HCT116 (cell line): Measurements from ENCODE around the gene PHKG2. TPM values are rescaled to one million over a fixed set of nuclear protein-coding genes. Genes with fewer than 3 reads are reported as not detected.

Source experiments
- ATAC-seq: fragments of 200-7000 bp; cut with Tn5 transposase; 2 replicates; pipeline ENCODE4 v1.9.1; 2020; ENCODE audit warnings: mild to moderate bottlenecking, moderate library complexity
- BruUV-seq: library from RNA; stranded (reverse); fragments of 400-500 nt; replicated peaks from 2 replicates; lab custom pipeline; 2021; lab: Mats Ljungman, UMichigan
- CTCF ChIA-PET: fragments of 300-600 bp; sonication (Branson Sonifier 250); formaldehyde crosslinking; loops from one replicate; lab custom pipeline; 2021; ENCODE audit warnings: antibody characterized with exemption; lab: Charles Lee
- POLR2A ChIA-PET: fragments of 300-600, 350-600 bp; sonication (Branson Sonifier 250); formaldehyde crosslinking; loops from one replicate; lab custom pipeline; 2021; ENCODE audit warnings: antibody characterized with exemption; lab: Charles Lee
- RAD21 ChIA-PET, 2 experiments: fragments of 300-600 bp; sonication (Branson Sonifier 250); formaldehyde crosslinking; loops; one replicate each; lab custom pipeline; 2023; ENCODE audit warnings: low total read pairs in 2 of 2; ENCODE audit not compliant: uncharacterized antibody in 2 of 2, unreplicated experiment in 2 of 2, low non-redundant PET in 1 of 2; lab: Charles Lee
- DNase-seq: peaks from one replicate; pipeline ENCODE4 v3.0.0-alpha.2; 2010; ENCODE audit warnings: low read depth, low spot score
- H2AFZ ChIP-seq: fragments of 200-600 bp; shearing (Covaris generic), sonication (generic); 2 replicates; pipeline ENCODE4 v1.6.1; 2017; ENCODE audit warnings: low read depth, mixed run types, mixed read lengths, antibody characterized with exemption, low read length; ENCODE audit not compliant: poor library complexity, severe bottlenecking
- H3K27ac ChIP-seq: 2 replicates; pipeline ENCODE4 v1.5.1; 2012; ENCODE audit warnings: low read depth, low read length
- H3K27me3 ChIP-seq: fragments of 200-600 bp; sonication (generic); 2 replicates; pipeline ENCODE4 v1.6.1; 2016; ENCODE audit warnings: mixed run types, low read length, mixed read lengths; ENCODE audit not compliant: insufficient read depth
- H3K36me3 ChIP-seq, 2 experiments: fragments of 200-500 bp in 1 of 2; fragments of 200-600 bp in 1 of 2; sonication (Bioruptor generic) in 1 of 2; sonication (generic) in 1 of 2; 2 replicates each; pipeline versions ENCODE4 v1.5.1 to v1.6.1; 2014 to 2016; ENCODE audit warnings: low read length in 2 of 2, inconsistent platforms in 1 of 2, mixed read lengths in 1 of 2, mixed run types in 1 of 2; ENCODE audit not compliant: insufficient read depth in 2 of 2, control insufficient read depth in 1 of 2
- H3K4me1 ChIP-seq, 2 experiments: fragments of 200-600 bp in 1 of 2; sonication (generic) in 1 of 2; 2 replicates each; pipeline versions ENCODE4 v1.5.1 to v1.6.1; 2012 to 2017; ENCODE audit warnings: low read length in 2 of 2, inconsistent platforms in 1 of 2, mild to moderate bottlenecking in 1 of 2, mixed read lengths in 1 of 2, mixed run types in 1 of 2, moderate library complexity in 1 of 2; ENCODE audit not compliant: insufficient read depth in 2 of 2, control insufficient read depth in 1 of 2
- H3K4me2 ChIP-seq: fragments of 200-600 bp; sonication (generic); 2 replicates; pipeline ENCODE4 v1.6.1; 2017; ENCODE audit warnings: mixed run types, low read length, mixed read lengths
- H3K4me3 ChIP-seq, 2 experiments: fragments of 200-600 bp in 1 of 2; sonication (generic) in 1 of 2; replicated peaks in 1 of 2; 2 replicates each; pipeline ENCODE4 v1.5.1; 2011 to 2016; ENCODE audit warnings: low read length in 2 of 2, control low read depth in 1 of 2, low read depth in 1 of 2, mild to moderate bottlenecking in 1 of 2, mixed read lengths in 1 of 2, mixed run types in 1 of 2
- H3K79me2 ChIP-seq: fragments of 200-600 bp; sonication (generic); 2 replicates; pipeline ENCODE4 v1.6.1; 2017; ENCODE audit warnings: mild to moderate bottlenecking, mixed run types, low read length, moderate library complexity, mixed read lengths; ENCODE audit not compliant: insufficient read depth
- H3K9ac ChIP-seq: fragments of 200-600 bp; sonication (generic); 2 replicates; pipeline ENCODE4 v1.6.1; 2016; ENCODE audit warnings: low read length, mixed read lengths
- H3K9me2 ChIP-seq: fragments of 200-600 bp; sonication (generic), shearing (Covaris generic); 2 replicates; pipeline ENCODE4 v1.6.1; 2017; ENCODE audit warnings: mixed run types, mild to moderate bottlenecking, moderate library complexity; ENCODE audit not compliant: insufficient read depth
- H3K9me3 ChIP-seq, 2 experiments: fragments of 200-500 bp in 1 of 2; fragments of 200-600 bp in 1 of 2; sonication (Bioruptor generic) in 1 of 2; sonication (generic) in 1 of 2; 2 replicates each; pipeline ENCODE4 v1.6.1; 2014 to 2017; ENCODE audit warnings: low read length in 2 of 2, mixed read lengths in 2 of 2, inconsistent platforms in 1 of 2, low read depth in 1 of 2, mild to moderate bottlenecking in 1 of 2, mixed run types in 1 of 2, moderate library complexity in 1 of 2; ENCODE audit not compliant: control insufficient read depth in 1 of 2, insufficient read depth in 1 of 2
- H4K20me1 ChIP-seq: fragments of 200-600 bp; sonication (generic), shearing (Covaris generic); 2 replicates; pipeline ENCODE4 v1.6.1; 2017; ENCODE audit warnings: mixed run types, mild to moderate bottlenecking, moderate library complexity; ENCODE audit not compliant: insufficient read depth
- CBX3 ChIP-seq: IDR thresholded peaks from 2 replicates; pipeline ENCODE4 v1.6.1; 2012; ENCODE audit warnings: low read depth
- CEBPB ChIP-seq: IDR thresholded peaks from 2 replicates; pipeline ENCODE4 v1.6.1; 2012; ENCODE audit warnings: low read depth
- ELF1 ChIP-seq: IDR thresholded peaks from 2 replicates; pipeline ENCODE4 v1.6.1; 2012; ENCODE audit warnings: low read depth, borderline replicate concordance
- EZH2 ChIP-seq: fragments of 200-600 bp; sonication (generic); IDR thresholded peaks from 2 replicates; pipeline ENCODE4 v1.6.1; 2017; ENCODE audit warnings: antibody characterized with exemption, mixed run types
- EZH2phosphoT487 ChIP-seq: fragments of 200-600 bp; IDR thresholded peaks from 2 replicates; pipeline ENCODE4 v1.6.1; 2018; ENCODE audit warnings: antibody characterized with exemption, borderline replicate concordance
- JUND ChIP-seq: IDR thresholded peaks from 2 replicates; pipeline ENCODE4 v1.6.1; 2012
- POLR2A ChIP-seq: IDR thresholded peaks from 2 replicates; pipeline ENCODE4 v1.7.0; 2011; ENCODE audit warnings: borderline replicate concordance; ENCODE audit not compliant: insufficient read depth, insufficient read length; ENCODE audit errors: extremely low read depth
- RAD21 ChIP-seq: IDR thresholded peaks from 2 replicates; pipeline ENCODE4 v1.6.1; 2012; ENCODE audit warnings: low read depth, mild to moderate bottlenecking
- SP1 ChIP-seq: IDR thresholded peaks from 2 replicates; pipeline ENCODE4 v1.6.1; 2012; ENCODE audit warnings: low read depth
- SRF ChIP-seq: IDR thresholded peaks from 2 replicates; pipeline ENCODE4 v1.6.1; 2012; ENCODE audit warnings: low read depth
- TCF7L2 ChIP-seq: IDR thresholded peaks from 2 replicates; pipeline ENCODE4 v1.7.0; 2011; ENCODE audit warnings: borderline replicate concordance, inconsistent platforms; ENCODE audit not compliant: insufficient read depth, insufficient read length; ENCODE audit errors: extremely low read depth
- YY1 ChIP-seq: IDR thresholded peaks from 2 replicates; pipeline ENCODE4 v1.6.1; 2011; ENCODE audit warnings: low read length, low read depth, moderate library complexity, mild to moderate bottlenecking; ENCODE audit not compliant: insufficient replicate concordance; ENCODE audit errors: extremely low read depth
- ZFX ChIP-seq: fragments of 450-650 bp; IDR thresholded peaks from 2 replicates; pipeline ENCODE4 v1.6.1; 2017
- ZNF274 ChIP-seq: fragments of 200-500 bp; sonication (Bioruptor generic); IDR thresholded peaks from 2 replicates; pipeline ENCODE4 v1.6.1; 2014; ENCODE audit warnings: mild to moderate bottlenecking, low read depth, low read length, inconsistent platforms
- intact Hi-C: fragments of 100-400 bp; cut with micrococcal nuclease; formaldehyde crosslinking; loops from 2 replicates; pipeline ENCODE4 v1.10.0; 2022
- total RNA-seq: library from RNA; stranded (reverse); gene quantifications from one replicate; pipeline ENCODE4 v1.2.1, GENCODE V29; 2021; ENCODE audit not compliant: unreplicated experiment
- TF ChIP-seq, protein P1 (sequence below): IDR thresholded peaks from 2 replicates; pipeline ENCODE4 v1.6.1; 2012; ENCODE audit warnings: low read depth
- TF ChIP-seq, protein P2 (sequence below): IDR thresholded peaks from 2 replicates; pipeline ENCODE4 v1.6.1; 2012
- TF ChIP-seq, protein P3 (sequence below): IDR thresholded peaks from 2 replicates; pipeline ENCODE4 v1.6.1; 2012
- TF ChIP-seq, protein P4 (sequence below): IDR thresholded peaks from 2 replicates; pipeline ENCODE4 v1.6.1; 2011; ENCODE audit warnings: mild to moderate bottlenecking, low read length, moderate library complexity; ENCODE audit not compliant: insufficient replicate concordance; ENCODE audit errors: extremely low read depth

PHKG2 gene
- total RNA-seq, 1 experiment from 2014 or later, result 32.6 TPM

DNA sequence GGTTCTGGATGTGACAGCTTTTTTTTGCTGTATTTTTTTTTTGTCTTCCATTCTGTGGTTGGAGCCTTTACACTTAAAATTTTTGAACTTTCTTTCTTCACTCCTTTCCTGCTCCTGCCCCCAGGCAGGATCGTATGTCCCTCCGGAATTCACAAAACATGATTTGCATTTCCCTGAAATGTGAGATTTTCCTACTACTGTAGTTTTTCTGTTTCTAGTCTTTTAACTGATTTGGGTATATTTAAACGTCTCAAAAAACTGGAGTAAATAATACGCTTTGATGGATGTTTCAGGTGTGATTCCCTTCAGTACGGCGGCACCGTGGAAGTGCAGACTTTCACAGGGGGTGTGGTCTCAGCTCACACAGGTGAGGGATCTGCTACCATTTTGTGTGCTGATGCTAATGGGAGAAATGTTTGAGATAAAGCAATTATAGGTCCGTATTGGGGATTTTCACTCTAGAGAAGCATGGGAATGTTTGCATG is 48.6 kb upstream of the PHKG2 start:
- Histone ChIP-seq H3K27me3 (no peaks in the 10 kb centered on the region), H3K4me1 (peaks cover 11 to 22% of the 10 kb centered on the region in 2 experiments), H3K4me3 (peak overlapping the region; percentile 94 to 95), H4K20me1 (no peaks in the 10 kb centered on the region), H3K4me2 (peak overlapping the region; percentile 94), H3K27ac (peak overlapping the region; percentile 100), H3K9me3 (no peaks in the 10 kb centered on the region), H2AFZ (no peak overlapping the region), H3K36me3 (peaks cover 20 to 38% of the 10 kb centered on the region in 2 experiments), H3K9me2 (no peaks in the 10 kb centered on the region), H3K9ac (peak overlapping the region; percentile 100), H3K79me2 (peaks cover 51% of the 10 kb centered on the region)
- intact Hi-C loops, result loop anchor here (2.0 kb wide), 2 partner anchors 41 kb away; partner anchors contain the start of gene FBRS
- ChIA-PET CTCF (no interaction called here), POLR2A (no interaction called here), RAD21 (no interaction called here)
- ATAC-seq, result no peak
- no TSS peak for BruUV-seq
- DNase-seq, result no peak
- TF ChIP-seq SP1 (no peak), JUND (no peak), YY1 (no peak), TCF7L2 (no peak), EZH2 (no peak), CEBPB (no peak), POLR2A (no peak), EZH2phosphoT487 (no peak), SRF (no peak), ZFX (no peak), ZNF274 (no peak), ELF1 (no peak), RAD21 (no peak), CBX3 (no peak)
- TF ChIP-seq, protein P1, sequence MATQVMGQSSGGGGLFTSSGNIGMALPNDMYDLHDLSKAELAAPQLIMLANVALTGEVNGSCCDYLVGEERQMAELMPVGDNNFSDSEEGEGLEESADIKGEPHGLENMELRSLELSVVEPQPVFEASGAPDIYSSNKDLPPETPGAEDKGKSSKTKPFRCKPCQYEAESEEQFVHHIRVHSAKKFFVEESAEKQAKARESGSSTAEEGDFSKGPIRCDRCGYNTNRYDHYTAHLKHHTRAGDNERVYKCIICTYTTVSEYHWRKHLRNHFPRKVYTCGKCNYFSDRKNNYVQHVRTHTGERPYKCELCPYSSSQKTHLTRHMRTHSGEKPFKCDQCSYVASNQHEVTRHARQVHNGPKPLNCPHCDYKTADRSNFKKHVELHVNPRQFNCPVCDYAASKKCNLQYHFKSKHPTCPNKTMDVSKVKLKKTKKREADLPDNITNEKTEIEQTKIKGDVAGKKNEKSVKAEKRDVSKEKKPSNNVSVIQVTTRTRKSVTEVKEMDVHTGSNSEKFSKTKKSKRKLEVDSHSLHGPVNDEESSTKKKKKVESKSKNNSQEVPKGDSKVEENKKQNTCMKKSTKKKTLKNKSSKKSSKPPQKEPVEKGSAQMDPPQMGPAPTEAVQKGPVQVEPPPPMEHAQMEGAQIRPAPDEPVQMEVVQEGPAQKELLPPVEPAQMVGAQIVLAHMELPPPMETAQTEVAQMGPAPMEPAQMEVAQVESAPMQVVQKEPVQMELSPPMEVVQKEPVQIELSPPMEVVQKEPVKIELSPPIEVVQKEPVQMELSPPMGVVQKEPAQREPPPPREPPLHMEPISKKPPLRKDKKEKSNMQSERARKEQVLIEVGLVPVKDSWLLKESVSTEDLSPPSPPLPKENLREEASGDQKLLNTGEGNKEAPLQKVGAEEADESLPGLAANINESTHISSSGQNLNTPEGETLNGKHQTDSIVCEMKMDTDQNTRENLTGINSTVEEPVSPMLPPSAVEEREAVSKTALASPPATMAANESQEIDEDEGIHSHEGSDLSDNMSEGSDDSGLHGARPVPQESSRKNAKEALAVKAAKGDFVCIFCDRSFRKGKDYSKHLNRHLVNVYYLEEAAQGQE, result no peak
- TF ChIP-seq, protein P2, sequence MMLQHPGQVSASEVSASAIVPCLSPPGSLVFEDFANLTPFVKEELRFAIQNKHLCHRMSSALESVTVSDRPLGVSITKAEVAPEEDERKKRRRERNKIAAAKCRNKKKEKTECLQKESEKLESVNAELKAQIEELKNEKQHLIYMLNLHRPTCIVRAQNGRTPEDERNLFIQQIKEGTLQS, result no peak
- TF ChIP-seq, protein P3, sequence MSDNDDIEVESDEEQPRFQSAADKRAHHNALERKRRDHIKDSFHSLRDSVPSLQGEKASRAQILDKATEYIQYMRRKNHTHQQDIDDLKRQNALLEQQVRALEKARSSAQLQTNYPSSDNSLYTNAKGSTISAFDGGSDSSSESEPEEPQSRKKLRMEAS, result no peak
- TF ChIP-seq, protein P4, sequence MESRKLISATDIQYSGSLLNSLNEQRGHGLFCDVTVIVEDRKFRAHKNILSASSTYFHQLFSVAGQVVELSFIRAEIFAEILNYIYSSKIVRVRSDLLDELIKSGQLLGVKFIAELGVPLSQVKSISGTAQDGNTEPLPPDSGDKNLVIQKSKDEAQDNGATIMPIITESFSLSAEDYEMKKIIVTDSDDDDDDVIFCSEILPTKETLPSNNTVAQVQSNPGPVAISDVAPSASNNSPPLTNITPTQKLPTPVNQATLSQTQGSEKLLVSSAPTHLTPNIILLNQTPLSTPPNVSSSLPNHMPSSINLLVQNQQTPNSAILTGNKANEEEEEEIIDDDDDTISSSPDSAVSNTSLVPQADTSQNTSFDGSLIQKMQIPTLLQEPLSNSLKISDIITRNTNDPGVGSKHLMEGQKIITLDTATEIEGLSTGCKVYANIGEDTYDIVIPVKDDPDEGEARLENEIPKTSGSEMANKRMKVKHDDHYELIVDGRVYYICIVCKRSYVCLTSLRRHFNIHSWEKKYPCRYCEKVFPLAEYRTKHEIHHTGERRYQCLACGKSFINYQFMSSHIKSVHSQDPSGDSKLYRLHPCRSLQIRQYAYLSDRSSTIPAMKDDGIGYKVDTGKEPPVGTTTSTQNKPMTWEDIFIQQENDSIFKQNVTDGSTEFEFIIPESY, result no peak
